Calu3 (cell line): Measurements from ENCODE around the gene PLA2G2C. TPM values are rescaled to one million over a fixed set of nuclear protein-coding genes. Genes with fewer than 3 reads are reported as not detected.

Experiments
- BruUV-seq: library from RNA; stranded (reverse); fragments of 400-500 nt; replicated peaks from 2 replicates; lab custom pipeline; 2021; lab: Mats Ljungman, UMichigan
- CTCF ChIA-PET: fragments of 300-600 bp; sonication (Branson Sonifier 250); formaldehyde crosslinking; loops from one replicate; lab custom pipeline; 2022; ENCODE audit warnings: antibody characterized with exemption; lab: Charles Lee
- DNase-seq: peaks from one replicate; pipeline ENCODE4 v3.0.0; 2022
- H3K27ac Mint-ChIP-seq: one replicate; pipeline ENCODE4 v1.8.0; 2022; ENCODE audit warnings: mixed read lengths; ENCODE audit not compliant: unreplicated experiment
- H3K27me3 Mint-ChIP-seq: one replicate; pipeline ENCODE4 v1.8.0; 2022; ENCODE audit warnings: mixed read lengths; ENCODE audit not compliant: unreplicated experiment
- H3K36me3 Mint-ChIP-seq: one replicate; pipeline ENCODE4 v1.8.0; 2022; ENCODE audit warnings: mild to moderate bottlenecking, moderate library complexity, mixed read lengths; ENCODE audit not compliant: insufficient read depth, unreplicated experiment
- H3K4me1 Mint-ChIP-seq: one replicate; pipeline ENCODE4 v1.8.0; 2022; ENCODE audit warnings: mild to moderate bottlenecking, low read depth, mixed read lengths; ENCODE audit not compliant: unreplicated experiment
- H3K4me3 Mint-ChIP-seq: one replicate; pipeline ENCODE4 v1.8.0; 2022; ENCODE audit warnings: mild to moderate bottlenecking, low read depth, moderate library complexity, mixed read lengths; ENCODE audit not compliant: unreplicated experiment
- H3K9me3 Mint-ChIP-seq: one replicate; pipeline ENCODE4 v1.8.0; 2022; ENCODE audit warnings: low read depth, mixed read lengths; ENCODE audit not compliant: unreplicated experiment
- intact Hi-C: fragments of 100-400 bp; cut with micrococcal nuclease; formaldehyde crosslinking; loops from one replicate; pipeline ENCODE4 v1.10.0; 2022; ENCODE audit not compliant: unreplicated experiment
- total RNA-seq: library from RNA; stranded (reverse); gene quantifications from 2 replicates; pipeline ENCODE4 v1.2.3, GENCODE V29; 2022
- TF ChIP-seq, protein P1 (sequence below): fragments of 200-600 bp; IDR thresholded peaks from one replicate; pipeline ENCODE4 v1.8.0; 2022; ENCODE audit warnings: antibody characterized with exemption; ENCODE audit not compliant: unreplicated experiment

PLA2G2C gene
- total RNA-seq, 1 experiment from 2014 or later, result not detected

- H3K27me3 Mint-ChIP-seq, result peaks cover 25% of the 10 kb centered on the region
- H3K36me3 Mint-ChIP-seq, result no peaks in the 10 kb centered on the region
- DNase-seq, result no peak
- H3K4me1 Mint-ChIP-seq, result peaks cover 11% of the 10 kb centered on the region
- intact Hi-C loops, result no loop called here
- no peak overlapping the region for H3K4me3 Mint-ChIP-seq
- TF ChIP-seq, protein P1, sequence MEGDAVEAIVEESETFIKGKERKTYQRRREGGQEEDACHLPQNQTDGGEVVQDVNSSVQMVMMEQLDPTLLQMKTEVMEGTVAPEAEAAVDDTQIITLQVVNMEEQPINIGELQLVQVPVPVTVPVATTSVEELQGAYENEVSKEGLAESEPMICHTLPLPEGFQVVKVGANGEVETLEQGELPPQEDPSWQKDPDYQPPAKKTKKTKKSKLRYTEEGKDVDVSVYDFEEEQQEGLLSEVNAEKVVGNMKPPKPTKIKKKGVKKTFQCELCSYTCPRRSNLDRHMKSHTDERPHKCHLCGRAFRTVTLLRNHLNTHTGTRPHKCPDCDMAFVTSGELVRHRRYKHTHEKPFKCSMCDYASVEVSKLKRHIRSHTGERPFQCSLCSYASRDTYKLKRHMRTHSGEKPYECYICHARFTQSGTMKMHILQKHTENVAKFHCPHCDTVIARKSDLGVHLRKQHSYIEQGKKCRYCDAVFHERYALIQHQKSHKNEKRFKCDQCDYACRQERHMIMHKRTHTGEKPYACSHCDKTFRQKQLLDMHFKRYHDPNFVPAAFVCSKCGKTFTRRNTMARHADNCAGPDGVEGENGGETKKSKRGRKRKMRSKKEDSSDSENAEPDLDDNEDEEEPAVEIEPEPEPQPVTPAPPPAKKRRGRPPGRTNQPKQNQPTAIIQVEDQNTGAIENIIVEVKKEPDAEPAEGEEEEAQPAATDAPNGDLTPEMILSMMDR, result no peak
- CTCF ChIA-PET, result interaction anchor here (0.9 kb wide), 1 partner anchor 27 kb away, joined by 3 read pairs; no protein-coding TSS in a partner anchor
- H3K9me3 Mint-ChIP-seq, result peaks cover 2% of the 10 kb centered on the region
- H3K27ac Mint-ChIP-seq, result no peak overlapping the region
- BruUV-seq, result no TSS peak
Measured at GRCh38 chr1:20125100-20125499, 61.2 kb downstream of the PLA2G2C start.

DNA sequence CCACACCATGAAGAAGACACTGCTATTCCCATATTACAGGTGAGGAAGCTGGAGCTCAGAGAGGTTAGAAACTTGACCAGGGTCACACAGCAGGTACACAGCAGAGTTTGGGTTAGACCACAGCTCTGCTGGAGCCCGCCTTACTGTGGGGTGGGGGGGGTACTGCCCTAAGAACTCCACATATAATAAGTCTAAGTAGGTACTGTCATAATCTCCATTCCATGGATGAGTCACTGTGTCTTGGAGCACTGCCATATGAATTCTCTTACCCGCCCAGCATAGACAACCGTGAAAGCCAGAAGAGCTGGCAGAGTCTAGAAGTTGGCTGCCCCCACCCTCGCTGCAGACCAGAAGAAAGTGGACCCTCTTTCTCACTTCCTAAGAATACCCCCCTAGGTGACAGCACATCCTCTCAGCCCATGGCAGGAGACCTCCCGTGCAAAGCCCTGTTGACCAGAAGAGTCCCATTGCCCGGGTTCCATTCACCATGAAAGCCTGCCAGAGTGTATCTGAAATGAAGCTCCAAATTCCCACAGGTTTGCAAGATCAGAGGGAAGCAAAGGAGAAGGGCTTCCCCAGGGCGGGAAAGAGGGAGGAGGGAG lies 61.8 kb downstream of the PLA2G2C start:
- Mint-ChIP-seq H3K4me1 (peaks cover 11% of the 10 kb centered on the region), H3K36me3 (no peaks in the 10 kb centered on the region), H3K27ac (no peak overlapping the region), H3K27me3 (peaks cover 30% of the 10 kb centered on the region), H3K4me3 (no peak overlapping the region), H3K9me3 (peaks cover 2% of the 10 kb centered on the region)
- TF ChIP-seq, protein P1, result no peak
- BruUV-seq, result no TSS peak
- CTCF ChIA-PET, result interaction anchor here (0.5 to 1.0 kb wide), 3 partner anchors 19 to 994 kb away, joined by 3 to 6 read pairs (median 4); no protein-coding TSS in a partner anchor
- peak; percentile 53 for DNase-seq
- intact Hi-C loops, result no loop called here

DNA sequence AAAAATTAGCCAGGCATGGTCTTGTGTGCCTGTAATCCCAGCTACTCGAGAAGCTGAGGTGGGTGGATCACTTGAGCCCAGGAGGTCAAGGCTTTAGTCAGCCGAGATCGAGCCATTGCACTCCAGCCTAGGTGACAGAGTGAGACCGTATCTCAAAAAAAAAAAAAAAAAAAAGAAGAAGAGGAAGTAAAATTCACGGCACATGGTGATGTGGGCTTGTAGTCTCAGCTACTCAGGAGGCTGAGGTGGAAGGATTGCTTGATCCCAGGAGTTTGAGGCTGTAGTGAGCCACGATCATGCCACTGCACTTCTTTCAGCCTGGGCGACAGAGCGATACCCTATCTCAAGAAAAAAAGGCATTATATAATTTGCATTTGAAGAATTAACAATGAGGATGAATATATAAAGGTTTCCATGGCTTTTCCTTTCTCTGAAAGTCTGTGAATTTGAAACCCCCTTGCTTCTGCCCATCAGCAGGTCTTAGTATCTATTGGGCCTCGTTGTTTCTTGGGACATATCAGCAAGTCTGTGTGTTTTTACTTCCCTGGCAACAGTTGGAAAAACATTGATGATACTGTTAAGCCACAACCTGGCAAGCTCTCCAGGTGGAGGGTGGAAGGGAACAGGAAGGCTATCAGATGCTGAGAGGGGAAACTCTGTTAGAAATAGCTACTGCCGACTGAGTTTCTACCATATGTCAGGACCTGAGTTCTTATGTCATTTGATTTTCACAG lies 62.4 kb downstream of the PLA2G2C start:
- Mint-ChIP-seq H3K9me3 (peaks cover 2% of the 10 kb centered on the region), H3K36me3 (no peaks in the 10 kb centered on the region), H3K4me3 (no peak overlapping the region), H3K27ac (no peak overlapping the region), H3K4me1 (peaks cover 11% of the 10 kb centered on the region), H3K27me3 (peaks cover 37% of the 10 kb centered on the region)
- CTCF ChIA-PET, result interaction anchor here (0.5 to 1.0 kb wide), 3 partner anchors 20 to 994 kb away, joined by 3 to 6 read pairs (median 4); no protein-coding TSS in a partner anchor
- TF ChIP-seq, protein P1, result no peak
- no TSS peak for BruUV-seq
- intact Hi-C loops, result no loop called here
- DNase-seq, result no peak

GRCh38 chr1:20120796-20121195 lies 65.5 kb downstream of the PLA2G2C start:
- BruUV-seq, result no TSS peak
- H3K27me3 Mint-ChIP-seq, result peaks cover 38% of the 10 kb centered on the region
- no peaks in the 10 kb centered on the region for H3K9me3 Mint-ChIP-seq
- no peak overlapping the region for H3K4me3 Mint-ChIP-seq
- H3K27ac Mint-ChIP-seq, result no peak overlapping the region
- DNase-seq, result no peak
- TF ChIP-seq, protein P1, result no peak
- H3K4me1 Mint-ChIP-seq, result peaks cover 11% of the 10 kb centered on the region
- H3K36me3 Mint-ChIP-seq, result no peaks in the 10 kb centered on the region
- intact Hi-C loops, result no loop called here
- CTCF ChIA-PET, result no interaction called here
